Fibroblast of upper back skin (primary cell): ENCODE data around the gene DBET.
"Not testable (repeated sequence)": the region's sequence is repeated elsewhere in the genome, so short reads cannot be mapped to it uniquely, and the experiment has no call there.

Source experiments
- DNase-seq: peaks from one replicate; pipeline ENCODE4 v3.0.0-alpha.2; 2013

DBET gene

GRCh38 chr4:190049378-190050239 lies 14.7 kb upstream of the DBET start:
- DNase-seq: not testable (repeated sequence)

GRCh38 chr4:190058997-190059396 lies 5.3 kb upstream of the DBET start:
- DNase-seq: not testable (repeated sequence)

GRCh38 chr4:190064805-190065204 lies 503 bp downstream of the DBET start:
- not testable (repeated sequence) for DNase-seq

GRCh38 chr4:190068351-190068750 lies 4.0 kb downstream of the DBET start:
- DNase-seq: not testable (repeated sequence)

- DNase-seq: not testable (repeated sequence)
These were observed 28.8 kb downstream of the DBET start for GRCh38 chr4:190093052-190093451.

GRCh38 chr4:190094031-190094430 lies 29.7 kb downstream of the DBET start:
- DNase-seq: not testable (repeated sequence)

GRCh38 chr4:190095335-190095734 lies 31.0 kb downstream of the DBET start:
- DNase-seq: not testable (repeated sequence)

- not testable (repeated sequence) for DNase-seq
These were observed 35.3 kb downstream of the DBET start for GRCh38 chr4:190099605-190100004.

GRCh38 chr4:190101525-190101924 lies 37.2 kb downstream of the DBET start:
- not testable (repeated sequence) for DNase-seq

- DNase-seq: not testable (repeated sequence)
These were observed 41.9 kb downstream of the DBET start for GRCh38 chr4:190106191-190106590.

GRCh38 chr4:190106611-190107480 lies 42.5 kb downstream of the DBET start:
- DNase-seq: not testable (repeated sequence)

- DNase-seq: not testable (repeated sequence)
These were observed 43.6 kb downstream of the DBET start for GRCh38 chr4:190107766-190108485.

GRCh38 chr4:190108756-190109155 lies 44.5 kb downstream of the DBET start:
- DNase-seq: not testable (repeated sequence)

GRCh38 chr4:190109390-190110011 lies 45.2 kb downstream of the DBET start:
- not testable (repeated sequence) for DNase-seq

GRCh38 chr4:190110033-190110432 lies 45.7 kb downstream of the DBET start:
- DNase-seq: not testable (repeated sequence)

- not testable (repeated sequence) for DNase-seq
These were observed 46.4 kb downstream of the DBET start for GRCh38 chr4:190110570-190111295.

GRCh38 chr4:190112879-190113278 lies 48.6 kb downstream of the DBET start:
- not testable (repeated sequence) for DNase-seq

- DNase-seq: not testable (repeated sequence)
These were observed 50.7 kb downstream of the DBET start for GRCh38 chr4:190114991-190115390.
